HepG2 (cell line): ENCODE data around the gene VAPA. TPM values are rescaled to one million over a fixed set of nuclear protein-coding genes. Genes with fewer than 3 reads are reported as not detected.

Experiments used
- CBX5 ChIP-seq: sonication (generic); formaldehyde crosslinking; IDR thresholded peaks from 2 replicates; pipeline ENCODE4 v1.4.0; 2020; ENCODE audit warnings: missing genetic modification reagents, borderline replicate concordance
- CCAR2 ChIP-seq: fragments of 200-400 bp; formaldehyde crosslinking; optimal IDR thresholded peaks from 2 replicates; pipeline ENCODE3; 2018; ENCODE audit warnings: low read depth, mild to moderate bottlenecking, low read length, moderate library complexity
- ELF1 ChIP-seq: sonication (generic); formaldehyde crosslinking; IDR thresholded peaks from 2 replicates; pipeline ENCODE4 v1.4.0; 2020; ENCODE audit warnings: missing genetic modification reagents
- FOXK1 ChIP-seq: sonication (generic); formaldehyde crosslinking; IDR thresholded peaks from 2 replicates; pipeline ENCODE4 v1.4.0; 2020; ENCODE audit warnings: low read depth, missing genetic modification reagents, borderline replicate concordance
- HCFC1 ChIP-seq: fragments of 150-350 bp; IDR thresholded peaks from 2 replicates; pipeline ENCODE4 v1.6.1; 2014; ENCODE audit warnings: low read depth, low read length
- JUND ChIP-seq: sonication (generic); formaldehyde crosslinking; IDR thresholded peaks from 2 replicates; pipeline ENCODE4 v1.8.0; 2022; ENCODE audit warnings: mild to moderate bottlenecking, missing genetic modification reagents
- KDM4B ChIP-seq: sonication (generic); formaldehyde crosslinking; IDR thresholded peaks from 2 replicates; pipeline ENCODE4 v1.4.0; 2020; ENCODE audit warnings: missing genetic modification reagents
- KLF16 ChIP-seq, 2 experiments: sonication (generic) in 1 of 2; formaldehyde crosslinking in 1 of 2; IDR thresholded peaks; 2 replicates each; pipeline versions ENCODE4 v1.6.1 to v1.8.0; 2016 to 2023; ENCODE audit warnings: missing genetic modification reagents in 2 of 2, missing compliant biosample characterization in 1 of 2
- NFIB ChIP-seq: sonication (generic); formaldehyde crosslinking; IDR thresholded peaks from 2 replicates; pipeline ENCODE4 v1.9.0; 2021; ENCODE audit warnings: missing genetic modification reagents, mild to moderate bottlenecking, borderline replicate concordance
- NRL ChIP-seq: sonication (generic); formaldehyde crosslinking; IDR thresholded peaks from 2 replicates; pipeline ENCODE4 v1.5.0; 2020; ENCODE audit warnings: missing genetic modification reagents, mild to moderate bottlenecking, moderate library complexity, borderline replicate concordance
- PAX8 ChIP-seq: sonication (generic); formaldehyde crosslinking; IDR thresholded peaks from 2 replicates; pipeline ENCODE4 v1.8.0; 2022; ENCODE audit warnings: mild to moderate bottlenecking, missing genetic modification reagents, borderline replicate concordance
- PHF8 ChIP-seq: sonication (generic); formaldehyde crosslinking; IDR thresholded peaks from 2 replicates; pipeline ENCODE4 v1.5.0; 2020; ENCODE audit warnings: missing genetic modification reagents
- SMC3 ChIP-seq: IDR thresholded peaks from 2 replicates; pipeline ENCODE4 v1.6.1; 2011; ENCODE audit warnings: low read length, improper control_type of control experiment
- ZBTB44 ChIP-seq: sonication (generic); formaldehyde crosslinking; IDR thresholded peaks from 2 replicates; pipeline ENCODE4 v1.4.0; 2020; ENCODE audit warnings: missing genetic modification reagents
- ZNF263 ChIP-seq: sonication (generic); formaldehyde crosslinking; IDR thresholded peaks from 2 replicates; pipeline ENCODE4 v1.4.0; 2020; ENCODE audit warnings: missing genetic modification reagents
- ZNF264 ChIP-seq: sonication (generic); formaldehyde crosslinking; IDR thresholded peaks from 2 replicates; pipeline ENCODE4 v1.4.0; 2020; ENCODE audit warnings: missing genetic modification reagents
- ZNF275 ChIP-seq: sonication (generic); formaldehyde crosslinking; IDR thresholded peaks from 2 replicates; pipeline ENCODE4 v1.8.0; 2022; ENCODE audit warnings: missing genetic modification reagents, mild to moderate bottlenecking, inconsistent platforms, borderline replicate concordance
- ZNF33B ChIP-seq: sonication (generic); formaldehyde crosslinking; IDR thresholded peaks from 2 replicates; pipeline ENCODE4 v1.5.1; 2020; ENCODE audit warnings: mild to moderate bottlenecking, missing genetic modification reagents
- ZNF556 ChIP-seq: sonication (generic); formaldehyde crosslinking; IDR thresholded peaks from 2 replicates; pipeline ENCODE4 v1.4.0; 2020; ENCODE audit warnings: mild to moderate bottlenecking, missing genetic modification reagents, borderline replicate concordance
- ZNF710 ChIP-seq: sonication (generic); formaldehyde crosslinking; IDR thresholded peaks from 2 replicates; pipeline ENCODE4 v1.5.0; 2020; ENCODE audit warnings: mild to moderate bottlenecking, missing genetic modification reagents, borderline replicate concordance
- ZSCAN21 ChIP-seq: sonication (generic); formaldehyde crosslinking; IDR thresholded peaks from 2 replicates; pipeline ENCODE4 v1.8.0; 2022; ENCODE audit warnings: mild to moderate bottlenecking, missing genetic modification reagents, moderate library complexity, borderline replicate concordance
- polyA plus RNA-seq, 8 experiments: library from polyadenylated mRNA; depleted of rRNA in 3 of 8; stranded (reverse) in 7 of 8; unstranded in 1 of 8; fragments of >200 nt; fragmentation: Illumina TruSeq in 4 of 8; extraction: Trizol in 4 of 8; gene quantifications; 2 replicates each; pipeline versions ENCODE4 v1.2.1 to v1.2.3, GENCODE V29; 2011 to 2016; ENCODE audit warnings: low read depth in 4 of 8, missing spikeins in 1 of 8, mixed read lengths in 1 of 8; ENCODE audit not compliant: insufficient read depth in 1 of 8
- total RNA-seq, 5 experiments: library from RNA; depleted of rRNA; stranded (reverse); fragments of >200 nt; fragmentation: Illumina TruSeq; extraction: Trizol; gene quantifications; 2 replicates each; pipeline ENCODE4 v1.2.3, GENCODE V29; 2016; ENCODE audit warnings: low read depth in 1 of 5

VAPA gene
- total and polyA plus RNA-seq, 2 of the 13 experiments (the other 11 are each of a cell fraction or from before 2014, with no cell fraction given), result 167 to 294 TPM

- TF ChIP-seq NRL (CRISPR knock-in tag) (no peak), SMC3 (no peak), NFIB (CRISPR knock-in tag) (no peak), FOXK1 (no peak), CBX5 (CRISPR knock-in tag) (no peak), ELF1 (CRISPR knock-in tag) (no peak), ZNF264 (CRISPR knock-in tag) (no peak), ZSCAN21 (no peak), CCAR2 (no peak), ZNF556 (CRISPR knock-in tag) (no peak), KDM4B (CRISPR knock-in tag) (no peak), PHF8 (CRISPR knock-in tag) (no peak), ZNF263 (CRISPR knock-in tag) (no peak), PAX8 (CRISPR knock-in tag) (no peak), ZNF710 (CRISPR knock-in tag) (no peak), ZBTB44 (no peak), JUND (peak; percentile 93), HCFC1 (no peak), ZNF33B (CRISPR knock-in tag) (no peak), KLF16 (CRISPR knock-in tag; IDR thresholded peaks at IDR 0.05) (0 out of 4 replicates have a peak, but pooled peaks of 1 of the 2 experiments have one; percentile 37), ZNF275 (CRISPR knock-in tag) (no peak)
Measured at GRCh38 chr18:9898792-9899549, 14.8 kb upstream of the VAPA start (continued).
